Dermis microvascular lymphatic vessel endothelial cell (primary cell): Measurements from ENCODE around the gene OR13H1. TPM values are rescaled to one million over a fixed set of nuclear protein-coding genes. Genes with fewer than 3 reads are reported as not detected.
"Not testable (repeated sequence)": the region's sequence is repeated elsewhere in the genome, so short reads cannot be mapped to it uniquely, and the experiment has no call there.

Source experiments
- DNase-seq, 2 donors: peaks; one replicate each; pipeline versions ENCODE4 v3.0.0 to v3.0.0-alpha.2; 2010; ENCODE audit warnings: low read depth in 2 of 2
- total RNA-seq: library from RNA; depleted of rRNA; stranded (reverse); fragments of >200 nt; gene quantifications from 2 replicates; pipeline ENCODE4 v1.2.1, GENCODE V29; 2014

Gene OR13H1
- not detected in 2 replicates for total RNA-seq

GRCh38 chrX:131543774-131544173 is at the start of gene OR13H1:
Gene OR13H1 (plus strand): TSS chrX:131544074. CDS start chrX:131544074, 0 bp downstream.
- DNase-seq: no peak

- not testable (repeated sequence) for DNase-seq
Observed at GRCh38 chrX:131501556-131501955, 42.3 kb upstream of the OR13H1 start.

- no peak for DNase-seq
Observed at GRCh38 chrX:131513159-131513914, 30.5 kb upstream of the OR13H1 start.

GRCh38 chrX:131521824-131522223 is 22.1 kb upstream of the OR13H1 start:
- no peak for DNase-seq

- DNase-seq: no peak
Observed at GRCh38 chrX:131544218-131544617, 344 bp downstream of the OR13H1 start.

GRCh38 chrX:131549011-131549410 is 5.1 kb downstream of the OR13H1 start:
- DNase-seq: no peak

- not testable (repeated sequence) for DNase-seq
Observed at GRCh38 chrX:131552453-131552852, 8.6 kb downstream of the OR13H1 start.

GRCh38 chrX:131558562-131558961 is 14.7 kb downstream of the OR13H1 start:
- no peak for DNase-seq

GRCh38 chrX:131564553-131565229 is 20.8 kb downstream of the OR13H1 start:
- DNase-seq: no peak

GRCh38 chrX:131565909-131566308 is 22.0 kb downstream of the OR13H1 start:
- DNase-seq: no peak

GRCh38 chrX:131571348-131571747 is 27.5 kb downstream of the OR13H1 start:
- DNase-seq: no peak

- DNase-seq: no peak
Observed at GRCh38 chrX:131572372-131573014, 28.6 kb downstream of the OR13H1 start.

- no peak for DNase-seq
Observed at GRCh38 chrX:131577413-131577812, 33.5 kb downstream of the OR13H1 start.

- no peak for DNase-seq
Observed at GRCh38 chrX:131577999-131578734, 34.3 kb downstream of the OR13H1 start.

GRCh38 chrX:131578735-131579367 is 35.0 kb downstream of the OR13H1 start:
- not testable (repeated sequence) for DNase-seq

- no peak for DNase-seq
Observed at GRCh38 chrX:131588995-131589394, 45.1 kb downstream of the OR13H1 start.
